GM18951 (cell line): ENCODE measurements around the gene SEMA3G.

Experiments
- POLR2A ChIP-seq: IDR thresholded peaks from 4 replicates; pipeline ENCODE4 v1.6.1; 2011; ENCODE audit warnings: mild to moderate bottlenecking; ENCODE audit not compliant: insufficient read length, insufficient read depth; ENCODE audit errors: extremely low read depth
- in situ Hi-C: fragments of 300-500 bp; cut with MboI; formaldehyde crosslinking; loops from one replicate; pipeline ENCODE4 v1.12.0; 2022; ENCODE audit warnings: low sequenced_read_pairs, mixed read lengths, inconsistent platforms; ENCODE audit not compliant: unreplicated experiment

The SEMA3G gene

DNA sequence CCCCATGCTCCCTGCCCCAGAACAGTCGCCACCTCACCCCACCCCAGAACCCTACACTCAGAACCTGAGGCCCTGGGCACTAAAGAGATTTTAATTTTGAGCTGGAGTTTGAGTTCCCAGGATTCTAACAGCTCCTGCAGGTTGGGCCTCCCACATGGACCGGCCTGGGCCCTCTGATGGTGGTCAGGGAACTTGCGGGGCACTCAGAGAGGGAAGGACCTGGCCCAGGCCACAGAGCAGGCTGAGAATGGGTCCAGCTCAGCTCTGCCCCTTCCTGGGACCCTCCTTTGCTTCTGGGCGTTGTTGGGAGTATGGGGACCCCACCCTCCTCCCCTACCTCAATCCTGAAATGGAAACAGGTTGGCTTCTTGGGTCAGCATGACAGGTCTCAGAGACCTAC, 1.1 kb upstream of the SEMA3G start:
- no peak for TF ChIP-seq POLR2A
- in situ Hi-C loops: no loop called here

DNA sequence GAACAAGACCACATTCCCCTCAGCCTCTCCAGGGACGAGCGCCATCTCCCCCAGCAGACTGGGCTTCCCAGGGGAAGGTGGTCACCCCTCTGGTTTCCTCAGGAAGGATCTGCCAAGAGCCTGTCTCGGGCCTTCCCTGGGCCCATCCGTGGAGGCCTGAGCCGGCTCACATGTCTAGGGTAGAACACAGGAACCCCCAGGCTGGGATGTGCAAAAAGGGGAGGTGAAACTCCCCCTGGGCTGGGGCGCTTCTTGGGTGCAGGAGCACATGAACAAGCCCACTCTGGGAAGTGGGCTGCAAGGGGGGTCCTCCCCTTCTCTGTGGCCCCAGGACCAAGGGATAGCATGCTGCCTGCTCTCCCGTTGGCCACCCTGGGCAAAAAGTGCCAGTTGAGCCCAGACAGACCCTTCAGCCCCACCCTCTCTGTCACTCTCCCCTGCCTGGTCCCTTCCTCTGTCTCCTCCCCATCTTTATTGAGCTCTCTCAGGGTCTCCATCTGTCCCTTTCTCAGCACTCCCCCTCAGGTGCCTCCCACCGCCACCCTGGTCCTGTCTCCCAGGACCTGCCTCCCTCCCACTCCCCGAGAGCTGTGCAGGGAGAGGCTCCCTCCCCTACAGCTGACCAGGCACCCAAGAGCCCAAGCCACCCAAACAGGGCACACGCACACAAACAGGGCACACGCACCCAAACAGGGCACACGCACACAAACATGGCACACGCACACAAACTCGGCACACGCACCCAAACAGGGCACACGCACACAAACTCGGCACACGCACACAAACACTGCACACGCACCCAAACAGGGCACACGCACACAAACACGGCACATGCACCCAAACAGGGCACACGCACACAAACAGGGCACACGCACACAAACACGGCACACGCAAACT, 864 bp downstream of the SEMA3G start:
- TF ChIP-seq POLR2A: no peak
- in situ Hi-C loops: no loop called here

DNA sequence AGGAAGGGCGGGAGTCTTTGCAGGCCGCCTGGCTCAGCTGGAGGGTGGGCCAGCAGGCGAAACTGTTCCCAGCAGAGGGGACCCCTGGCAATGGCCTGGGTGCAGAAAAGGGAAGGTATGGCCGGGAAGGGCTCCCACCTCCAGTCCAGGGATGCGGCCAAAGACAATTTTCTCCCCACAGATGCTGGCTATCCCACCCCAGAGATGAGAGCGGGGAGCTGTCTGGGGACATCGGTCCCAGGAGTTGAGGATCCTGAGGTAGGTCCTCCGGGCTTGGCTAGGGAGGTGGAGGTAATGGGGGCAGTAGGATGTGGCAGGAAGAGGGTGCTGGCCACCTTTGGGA, 1.7 kb downstream of the SEMA3G start:
- no peak for TF ChIP-seq POLR2A

GRCh38 chr3:52442409-52443267, 2.3 kb downstream of the SEMA3G start:
- TF ChIP-seq POLR2A: no peak
- in situ Hi-C loops: no loop called here

More for the DNA sequence above, 1.7 kb downstream of the SEMA3G start:
- in situ Hi-C loops: no loop called here

- no peak for TF ChIP-seq POLR2A
- in situ Hi-C loops: no loop called here
Observed at GRCh38 chr3:52441772-52442332, 3.1 kb downstream of the SEMA3G start.

DNA sequence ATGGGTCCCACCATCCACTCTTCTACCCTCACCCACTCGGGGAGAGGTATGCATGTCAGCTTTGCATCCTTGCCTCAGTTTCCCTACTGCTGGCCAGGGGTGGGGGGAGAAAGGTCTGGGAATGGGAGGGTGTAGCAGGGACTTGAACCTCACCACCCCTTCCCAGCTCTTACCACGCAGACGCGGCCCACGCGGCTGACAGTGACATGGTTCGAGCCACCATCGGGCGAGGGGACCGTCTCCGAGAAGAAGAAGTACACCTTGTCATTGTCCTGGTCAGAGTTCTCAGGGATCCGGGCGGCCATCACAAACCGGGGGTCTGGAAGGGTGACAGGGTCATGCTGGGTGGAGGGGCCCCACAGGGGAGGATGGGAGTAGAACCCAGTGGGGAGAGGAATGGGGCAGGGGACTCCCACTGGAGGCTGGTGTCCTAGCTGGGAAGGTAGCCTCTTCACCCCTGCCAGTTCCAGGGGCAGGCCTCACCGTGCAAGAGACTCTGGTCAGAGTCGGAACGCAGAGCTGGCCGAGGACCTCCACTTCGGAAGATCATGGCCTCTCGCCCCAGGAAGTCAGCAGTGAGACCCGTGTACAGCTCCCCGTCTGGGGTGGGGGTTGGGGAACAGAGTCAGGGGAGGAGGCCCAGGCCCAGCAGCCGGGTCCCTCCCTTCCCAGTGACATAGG, 3.7 kb downstream of the SEMA3G start:
- no peak for TF ChIP-seq POLR2A
- in situ Hi-C loops: no loop called here

DNA sequence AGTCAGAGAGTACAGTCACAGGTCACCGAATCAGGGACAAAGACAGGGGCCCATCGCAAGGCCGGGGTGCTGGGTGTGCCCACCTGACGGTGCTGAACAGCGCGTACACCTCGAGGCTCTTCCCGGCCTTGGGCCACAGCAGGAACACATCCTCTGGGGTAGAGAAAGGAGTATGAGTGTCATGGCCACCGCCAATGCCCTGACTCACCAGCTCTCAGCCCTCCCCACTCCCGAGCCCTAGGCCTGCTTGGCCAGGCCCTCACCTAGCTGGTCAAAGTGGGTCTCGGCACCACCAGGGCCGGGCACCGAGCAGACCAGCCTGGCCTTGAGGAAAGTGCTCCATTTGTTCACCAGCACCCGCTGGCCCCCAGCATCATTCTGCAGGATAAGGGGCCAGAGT, 4.2 kb downstream of the SEMA3G start:
- in situ Hi-C loops: no loop called here
- no peak for TF ChIP-seq POLR2A

GRCh38 chr3:52440249-52440551, 4.7 kb downstream of the SEMA3G start:
- in situ Hi-C loops: no loop called here
- no peak for TF ChIP-seq POLR2A

- TF ChIP-seq POLR2A: no peak
Observed at GRCh38 chr3:52439426-52440248, 5.3 kb downstream of the SEMA3G start.

DNA sequence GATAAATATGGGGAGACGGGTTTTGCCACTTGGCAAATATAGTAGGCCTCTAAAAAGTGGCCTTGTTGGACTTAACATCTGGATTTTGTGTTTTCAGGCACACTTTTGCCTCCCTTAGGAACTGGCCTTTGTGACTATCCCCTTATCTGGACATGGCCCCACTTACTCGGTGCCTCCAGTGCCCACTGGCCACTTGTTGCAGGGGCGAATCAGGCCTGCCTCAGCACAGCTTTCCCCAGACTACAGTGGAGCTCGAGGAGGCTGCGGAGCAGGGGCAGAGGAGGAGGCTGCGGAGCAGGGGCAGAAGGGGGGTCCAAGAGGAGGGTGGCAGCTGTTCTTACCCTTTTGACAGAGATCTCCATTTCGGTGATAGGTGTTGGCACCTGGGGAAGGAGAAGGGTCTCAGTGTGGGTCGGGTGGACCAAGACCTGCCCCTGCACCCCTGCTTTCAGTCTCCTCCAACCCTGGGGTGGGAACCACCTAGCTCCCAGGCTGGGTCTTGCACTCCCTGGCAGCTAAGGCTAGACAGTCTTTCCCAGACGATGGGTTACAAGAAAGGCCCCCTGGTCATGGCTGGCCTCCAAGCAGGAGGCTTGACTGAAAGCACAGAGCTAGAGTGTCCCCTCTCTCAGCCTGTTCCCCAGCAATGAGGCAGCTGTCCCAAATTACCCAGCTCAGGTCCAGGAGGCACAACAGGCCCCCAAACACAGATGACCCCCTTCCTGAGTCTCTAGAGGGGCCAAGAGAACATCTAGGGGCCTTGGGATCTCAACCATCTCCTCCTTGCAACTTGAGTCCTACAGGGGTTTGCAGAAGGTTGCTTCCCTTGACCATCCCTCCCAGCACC, 6.1 kb downstream of the SEMA3G start:
- in situ Hi-C loops: no loop called here
- no peak for TF ChIP-seq POLR2A

More at GRCh38 chr3:52439426-52440248, 5.3 kb downstream of the SEMA3G start:
- in situ Hi-C loops: no loop called here

DNA sequence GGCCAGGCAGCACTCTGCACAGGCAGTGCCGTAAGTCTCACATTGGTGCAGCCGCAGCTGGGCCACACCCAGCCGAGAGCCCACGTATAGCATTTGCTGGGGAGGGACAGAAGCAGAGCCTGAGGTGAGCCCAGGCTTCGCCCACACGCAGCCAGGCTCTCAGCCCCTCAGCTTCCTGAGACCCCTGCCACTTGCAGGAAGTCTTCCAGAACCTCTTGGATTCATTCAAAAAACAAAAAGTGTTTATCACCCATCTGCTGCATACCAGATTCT, 6.9 kb downstream of the SEMA3G start:
- in situ Hi-C loops: no loop called here
- no peak for TF ChIP-seq POLR2A
